GM18867 (cell line): ENCODE results near the gene CFAP69.
"Not testable (repeated sequence)": the region's sequence is repeated elsewhere in the genome, so short reads cannot be mapped to it uniquely, and the experiment has no call there.

Experiments
- ATAC-seq: cut with Tn5 transposase; IDR thresholded peaks from one replicate; pipeline ENCODE4 v1.9.1; 2021; ENCODE audit warnings: mild to moderate bottlenecking, moderate library complexity; ENCODE audit not compliant: unreplicated experiment

Gene CFAP69

GRCh38 chr7:90232430-90232829 is 12.5 kb upstream of the CFAP69 start:
- no peak for ATAC-seq

- ATAC-seq = no peak
Observed at GRCh38 chr7:90233569-90233968, 11.4 kb upstream of the CFAP69 start.

GRCh38 chr7:90236721-90237289 is 8.2 kb upstream of the CFAP69 start:
- no peak for ATAC-seq

GRCh38 chr7:90238022-90238421 is 7.0 kb upstream of the CFAP69 start:
- ATAC-seq = no peak

- ATAC-seq = no peak
Observed at GRCh38 chr7:90238583-90238982, 6.4 kb upstream of the CFAP69 start.

- no peak for ATAC-seq
Observed at GRCh38 chr7:90239050-90239449, 5.9 kb upstream of the CFAP69 start.

- no peak for ATAC-seq
Observed at GRCh38 chr7:90239625-90240228, 5.2 kb upstream of the CFAP69 start.

- ATAC-seq = peak; percentile 92
Observed at GRCh38 chr7:90242369-90243168, 2.4 kb upstream of the CFAP69 start.

GRCh38 chr7:90243556-90243955 is 1.4 kb upstream of the CFAP69 start:
- ATAC-seq = no peak

GRCh38 chr7:90244565-90244908 is 437 bp upstream of the CFAP69 start:
- ATAC-seq = no peak

- no peak for ATAC-seq
Observed at GRCh38 chr7:90246171-90246570, 1.2 kb downstream of the CFAP69 start.

- ATAC-seq = no peak
Observed at GRCh38 chr7:90248706-90249105, 3.7 kb downstream of the CFAP69 start.

GRCh38 chr7:90250601-90251303 is 5.8 kb downstream of the CFAP69 start:
- no peak for ATAC-seq

GRCh38 chr7:90251304-90251635 is 6.3 kb downstream of the CFAP69 start:
- no peak for ATAC-seq

GRCh38 chr7:90256011-90256410 is 11.0 kb downstream of the CFAP69 start:
- ATAC-seq = not testable (repeated sequence)

- ATAC-seq = no peak
Observed at GRCh38 chr7:90256778-90257177, 11.8 kb downstream of the CFAP69 start.

- no peak for ATAC-seq
Observed at GRCh38 chr7:90261441-90261840, 16.5 kb downstream of the CFAP69 start.

GRCh38 chr7:90262438-90262837 is 17.5 kb downstream of the CFAP69 start:
- ATAC-seq = peak; percentile 94

- no peak for ATAC-seq
Observed at GRCh38 chr7:90266808-90267207, 21.8 kb downstream of the CFAP69 start.

GRCh38 chr7:90267263-90267858 is 22.4 kb downstream of the CFAP69 start:
- no peak for ATAC-seq

- ATAC-seq = no peak
Observed at GRCh38 chr7:90269163-90269562, 24.2 kb downstream of the CFAP69 start.
